ENCODE measurements around the gene NEK7.

The NEK7 gene

GRCh38 chr1:198264282-198264681 is 107.5 kb downstream of the NEK7 start:
- no peak for DNase-seq

- DNase-seq = no peak
Observed at GRCh38 chr1:198265073-198265661, 108.4 kb downstream of the NEK7 start.

- DNase-seq = no peak
Observed at GRCh38 chr1:198267056-198267455, 110.3 kb downstream of the NEK7 start.

DNA sequence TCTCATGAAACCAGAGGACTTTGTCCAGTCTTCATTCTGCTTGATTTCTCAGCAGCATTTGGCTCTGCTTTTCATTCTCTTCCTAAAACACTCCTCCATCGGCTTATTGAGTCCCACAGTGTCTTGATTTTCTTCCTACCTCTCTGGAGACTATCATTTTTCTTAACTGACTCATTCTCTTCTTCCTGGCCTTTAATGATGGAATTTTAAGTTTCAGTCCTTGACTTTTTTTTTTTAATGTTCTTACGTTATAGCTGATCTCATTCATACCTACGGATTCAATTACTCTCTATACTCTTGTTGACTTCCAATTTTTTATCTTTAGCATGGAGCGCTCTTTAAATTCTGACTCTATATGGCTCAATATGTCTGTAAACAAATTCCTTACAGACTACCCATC is 111.1 kb downstream of the NEK7 start:
- DNase-seq = no peak

- DNase-seq = no peak
Observed at GRCh38 chr1:198268784-198269645, 112.2 kb downstream of the NEK7 start.

- DNase-seq = no peak
Observed at GRCh38 chr1:198269646-198269940, 112.8 kb downstream of the NEK7 start.

- DNase-seq = no peak
Observed at GRCh38 chr1:198270273-198270828, 113.6 kb downstream of the NEK7 start.

- DNase-seq = no peak
Observed at GRCh38 chr1:198271467-198271866, 114.7 kb downstream of the NEK7 start.

DNA sequence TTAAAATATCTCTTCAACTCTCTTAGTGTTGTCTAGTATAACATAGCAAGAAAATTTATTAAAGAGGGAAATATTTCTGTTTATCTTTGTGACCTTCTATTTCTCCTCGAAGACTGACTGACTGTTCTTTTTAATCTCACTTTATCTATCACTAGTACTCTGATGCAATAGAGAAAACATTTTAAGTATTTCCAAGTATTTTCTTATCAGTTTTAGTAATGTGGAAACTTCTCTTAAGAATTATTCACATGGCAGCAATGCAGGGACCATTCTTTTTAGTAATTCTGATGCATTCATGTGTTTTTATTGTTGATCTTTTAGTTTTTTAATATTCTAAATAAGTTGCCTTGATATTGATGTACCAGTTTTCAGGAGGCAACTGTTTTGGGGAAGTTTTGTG is 115.7 kb downstream of the NEK7 start:
- no peak for DNase-seq

GRCh38 chr1:198273748-198274295 is 117.0 kb downstream of the NEK7 start:
- peak in 1 of 2 experiments; percentile 60 for DNase-seq

GRCh38 chr1:198275597-198275996 is 118.8 kb downstream of the NEK7 start:
- DNase-seq = peak in 1 of 2 experiments; percentile 23

- DNase-seq = peak in 1 of 2 experiments; percentile 70
Observed at GRCh38 chr1:198276241-198276640, 119.4 kb downstream of the NEK7 start.

DNA sequence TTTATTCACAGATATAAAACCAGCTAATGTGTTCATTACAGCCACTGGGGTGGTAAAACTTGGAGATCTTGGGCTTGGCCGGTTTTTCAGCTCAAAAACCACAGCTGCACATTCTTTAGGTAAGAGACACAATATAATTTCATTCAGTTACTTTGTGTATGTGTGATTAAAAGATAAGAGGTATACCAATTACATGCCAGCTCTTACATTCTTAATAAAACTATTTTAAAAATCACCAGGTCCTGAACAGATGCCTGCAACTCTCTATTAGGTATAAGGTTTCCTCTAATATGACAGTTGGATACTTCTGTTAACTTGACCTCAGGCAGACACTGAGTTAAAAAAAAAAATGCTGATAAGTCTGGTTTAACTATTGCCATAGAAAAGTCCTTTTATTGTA is 122.1 kb downstream of the NEK7 start:
- DNase-seq = no peak

GRCh38 chr1:198280080-198280479 is 123.3 kb downstream of the NEK7 start:
- no peak for DNase-seq

DNA sequence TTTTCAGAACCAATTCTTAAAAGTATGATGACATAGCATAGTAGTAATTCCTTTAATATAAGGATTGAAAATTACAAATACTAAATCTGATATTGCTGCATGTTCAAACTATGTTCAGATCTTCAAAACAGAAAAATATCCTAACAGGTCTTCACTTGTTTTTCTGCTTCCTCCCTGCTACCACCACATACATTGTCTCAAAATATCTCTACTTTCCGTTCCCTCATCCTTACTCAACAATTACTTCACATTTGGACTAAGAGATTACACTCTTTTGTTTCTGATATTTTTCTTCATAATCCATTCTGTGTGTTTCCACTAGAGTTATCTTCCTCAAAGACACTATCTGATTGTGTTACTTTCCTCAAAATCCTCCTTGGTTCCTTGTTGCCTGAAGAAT is 125.1 kb downstream of the NEK7 start:
- no peak for DNase-seq

GRCh38 chr1:198283222-198283621 is 126.4 kb downstream of the NEK7 start:
- peak in 1 of 2 experiments; percentile 10 for DNase-seq

GRCh38 chr1:198287916-198288315 is 131.1 kb downstream of the NEK7 start:
- peak in 1 of 2 experiments; percentile 11 for DNase-seq

GRCh38 chr1:198290089-198290683 is 133.4 kb downstream of the NEK7 start:
- DNase-seq = no peak

DNA sequence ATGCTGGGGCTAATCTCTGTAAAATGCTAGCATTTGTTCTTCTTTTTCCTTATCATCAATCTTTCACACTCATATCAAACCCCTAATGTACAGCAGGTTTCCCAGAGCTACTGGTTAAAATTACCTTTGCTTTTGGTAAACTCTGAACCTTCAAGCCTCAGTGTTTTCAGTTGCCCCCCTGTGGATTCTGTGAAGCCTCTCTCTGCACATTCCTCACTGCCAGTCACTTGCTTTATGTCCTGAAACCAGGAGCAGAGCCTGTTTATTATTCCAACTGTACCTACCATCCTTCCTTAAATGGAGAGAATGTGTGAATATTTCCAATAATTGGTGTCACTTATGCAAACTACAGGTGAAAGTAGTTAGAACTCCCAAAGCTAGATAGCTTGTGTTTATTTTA is 134.2 kb downstream of the NEK7 start:
- no peak for DNase-seq

GRCh38 chr1:198291924-198292323 is 135.1 kb downstream of the NEK7 start:
- DNase-seq = no peak

DNA sequence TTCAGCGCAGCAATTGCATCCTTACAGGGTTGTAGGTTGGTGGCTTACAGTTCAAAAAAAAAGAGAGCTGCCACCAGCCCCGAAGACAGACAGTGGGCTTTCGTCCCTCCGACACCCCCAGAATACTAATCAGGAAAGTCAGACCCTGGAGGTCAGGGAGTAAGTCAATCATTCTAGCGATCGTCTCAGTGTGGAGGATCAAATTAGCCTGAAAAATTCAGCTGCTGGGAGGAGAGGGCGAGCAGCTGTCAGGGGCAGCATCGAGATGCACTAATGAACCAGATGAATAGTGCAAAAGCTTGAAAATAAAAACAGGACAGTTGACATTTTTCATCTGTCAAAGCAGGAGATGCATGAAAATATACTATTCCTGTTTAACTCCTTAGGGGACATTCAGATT is 138.4 kb downstream of the NEK7 start:
- no peak for DNase-seq

- no peak for DNase-seq
Observed at GRCh38 chr1:198295971-198296370, 139.2 kb downstream of the NEK7 start.

GRCh38 chr1:198297281-198297680 is 140.5 kb downstream of the NEK7 start:
- DNase-seq = no peak

- no peak for DNase-seq
Observed at GRCh38 chr1:198298640-198299039, 141.8 kb downstream of the NEK7 start.

Measured in NCI-H2081 (cell line).